NCI-H128 (cell line): ENCODE data around the gene ESAM.

Experiments used
- DNase-seq: peaks from one replicate; lab custom pipeline; 2025; ENCODE audit not compliant: unreplicated experiment; lab: John Stamatoyannopoulos, UW

Gene ESAM, protein sequence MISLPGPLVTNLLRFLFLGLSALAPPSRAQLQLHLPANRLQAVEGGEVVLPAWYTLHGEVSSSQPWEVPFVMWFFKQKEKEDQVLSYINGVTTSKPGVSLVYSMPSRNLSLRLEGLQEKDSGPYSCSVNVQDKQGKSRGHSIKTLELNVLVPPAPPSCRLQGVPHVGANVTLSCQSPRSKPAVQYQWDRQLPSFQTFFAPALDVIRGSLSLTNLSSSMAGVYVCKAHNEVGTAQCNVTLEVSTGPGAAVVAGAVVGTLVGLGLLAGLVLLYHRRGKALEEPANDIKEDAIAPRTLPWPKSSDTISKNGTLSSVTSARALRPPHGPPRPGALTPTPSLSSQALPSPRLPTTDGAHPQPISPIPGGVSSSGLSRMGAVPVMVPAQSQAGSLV

DNA sequence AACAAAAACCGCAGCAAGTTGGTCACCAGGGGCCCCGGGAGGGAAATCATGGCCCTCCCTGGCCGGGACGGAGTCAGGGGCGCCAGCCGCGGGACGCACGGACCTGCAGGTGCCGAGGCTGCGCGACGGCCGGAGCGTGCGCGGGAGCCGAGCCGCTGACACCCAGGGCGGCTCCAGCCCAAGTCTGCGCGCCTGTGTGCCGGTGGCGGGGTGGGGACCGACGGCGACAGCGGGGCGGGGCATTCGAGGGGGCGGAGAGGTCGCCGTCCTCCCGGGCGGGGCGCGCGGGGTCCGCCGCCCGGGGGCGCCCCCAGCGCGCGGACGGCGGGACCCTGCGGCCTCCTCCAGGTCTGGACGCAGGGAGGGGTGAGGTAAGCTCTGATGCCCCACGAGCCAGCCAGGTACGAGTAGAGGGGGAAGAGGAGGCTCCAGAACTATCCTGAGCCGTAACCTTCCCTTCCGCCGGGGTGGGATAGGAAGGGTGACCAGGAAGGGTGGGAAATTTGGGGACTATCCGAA lies at the start of gene ESAM:
Gene ESAM (minus strand): TSS at position 186 of the 519 bp plus-strand sequence. CDS start 136 bp downstream, at position 50.
- DNase-seq, result no peak

DNA sequence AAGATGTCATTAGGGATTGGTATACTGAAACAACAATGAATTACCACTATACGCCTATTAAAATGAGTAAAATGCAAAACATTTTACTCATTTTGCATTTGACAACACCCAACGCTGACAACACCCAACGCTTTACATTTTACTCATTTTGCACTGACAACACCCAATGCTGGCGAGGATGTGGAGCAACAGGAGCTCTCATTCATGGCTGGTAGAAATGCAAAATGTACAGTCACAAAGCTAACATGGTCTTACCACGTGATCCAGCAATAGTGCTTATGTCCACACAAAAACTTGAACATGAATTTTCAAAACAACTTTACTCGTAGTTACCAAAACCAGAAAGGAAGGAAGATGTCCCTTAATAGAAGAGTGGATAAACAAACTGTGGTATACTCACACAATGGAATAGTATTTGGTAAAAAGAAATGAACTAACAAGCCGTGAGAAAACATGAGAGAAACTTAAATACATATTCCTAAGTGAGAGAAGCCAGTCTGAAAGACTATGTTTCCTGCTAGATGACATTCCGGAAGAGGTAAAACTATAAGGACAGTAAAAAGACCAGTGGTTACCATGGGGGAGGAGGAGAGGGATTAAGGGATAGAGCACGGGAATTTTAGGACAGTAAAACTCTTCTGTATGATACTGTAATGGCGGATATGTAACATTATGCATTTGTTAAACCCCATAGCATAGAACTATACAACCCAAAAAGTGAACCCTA lies 49.5 kb upstream of the ESAM start:
- no peak for DNase-seq

GRCh38 chr11:124807660-124808270 lies 45.7 kb upstream of the ESAM start:
- DNase-seq, result no peak

DNA sequence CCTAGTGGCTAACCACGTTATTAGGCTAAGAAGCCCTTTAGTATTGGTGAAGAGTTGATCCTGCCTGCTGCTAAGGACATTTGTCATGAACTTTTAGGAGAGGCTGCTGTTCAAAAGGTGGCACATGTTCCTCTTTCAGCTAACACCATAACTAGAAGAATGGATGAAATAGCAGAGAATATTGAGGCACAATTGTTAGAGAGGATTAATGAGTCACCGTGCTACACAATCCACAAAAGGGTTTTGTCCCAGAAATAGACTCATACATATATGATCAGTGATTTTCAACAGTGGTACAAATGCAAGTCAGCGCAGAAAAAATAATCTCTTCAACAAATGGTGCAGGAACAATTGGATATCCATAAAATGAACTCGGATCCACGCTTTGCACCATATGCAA lies 45.1 kb upstream of the ESAM start:
- DNase-seq, result no peak

GRCh38 chr11:124804884-124805283 lies 42.8 kb upstream of the ESAM start:
- no peak for DNase-seq

DNA sequence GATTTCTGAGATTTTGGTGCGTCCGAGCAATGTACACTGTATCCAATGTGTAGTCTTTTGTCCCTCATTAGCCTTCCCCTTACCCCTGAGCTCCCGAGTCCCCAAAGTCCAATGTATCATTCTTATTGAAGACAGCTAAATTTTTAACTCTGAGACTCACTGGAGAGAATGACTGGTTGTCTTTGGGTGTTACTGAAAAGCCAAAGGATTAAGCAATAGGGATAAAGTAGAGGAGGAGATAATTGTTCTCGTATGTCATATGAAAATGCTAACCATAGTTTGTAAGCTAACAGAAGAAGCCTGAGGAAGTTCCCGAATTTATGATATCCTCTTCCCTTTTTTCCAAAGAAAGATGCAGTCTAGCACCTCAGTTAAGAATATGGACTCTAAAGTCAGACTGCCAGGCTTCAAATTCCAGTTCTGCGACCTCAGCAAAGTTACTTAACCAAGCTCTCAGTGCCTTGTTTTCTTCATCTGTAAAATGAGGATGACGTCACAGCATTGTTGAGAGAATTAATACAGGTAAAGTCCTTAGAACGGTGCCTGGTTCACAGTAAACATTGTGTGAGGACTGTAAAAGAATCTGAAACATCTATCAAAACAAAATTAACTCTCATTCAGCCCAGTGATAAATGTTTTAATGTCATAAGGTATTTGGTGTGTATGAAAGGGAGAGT lies 39.7 kb upstream of the ESAM start:
- no peak for DNase-seq

GRCh38 chr11:124801014-124801413 lies 38.9 kb upstream of the ESAM start:
- no peak for DNase-seq

GRCh38 chr11:124800226-124800929 lies 38.3 kb upstream of the ESAM start, which contains the start of gene MSANTD2:
MSANTD2 (minus strand) TSS chr11:124800406; CDS start chr11:124800380, 26 bp downstream.
- peak; percentile 45 for DNase-seq

DNA sequence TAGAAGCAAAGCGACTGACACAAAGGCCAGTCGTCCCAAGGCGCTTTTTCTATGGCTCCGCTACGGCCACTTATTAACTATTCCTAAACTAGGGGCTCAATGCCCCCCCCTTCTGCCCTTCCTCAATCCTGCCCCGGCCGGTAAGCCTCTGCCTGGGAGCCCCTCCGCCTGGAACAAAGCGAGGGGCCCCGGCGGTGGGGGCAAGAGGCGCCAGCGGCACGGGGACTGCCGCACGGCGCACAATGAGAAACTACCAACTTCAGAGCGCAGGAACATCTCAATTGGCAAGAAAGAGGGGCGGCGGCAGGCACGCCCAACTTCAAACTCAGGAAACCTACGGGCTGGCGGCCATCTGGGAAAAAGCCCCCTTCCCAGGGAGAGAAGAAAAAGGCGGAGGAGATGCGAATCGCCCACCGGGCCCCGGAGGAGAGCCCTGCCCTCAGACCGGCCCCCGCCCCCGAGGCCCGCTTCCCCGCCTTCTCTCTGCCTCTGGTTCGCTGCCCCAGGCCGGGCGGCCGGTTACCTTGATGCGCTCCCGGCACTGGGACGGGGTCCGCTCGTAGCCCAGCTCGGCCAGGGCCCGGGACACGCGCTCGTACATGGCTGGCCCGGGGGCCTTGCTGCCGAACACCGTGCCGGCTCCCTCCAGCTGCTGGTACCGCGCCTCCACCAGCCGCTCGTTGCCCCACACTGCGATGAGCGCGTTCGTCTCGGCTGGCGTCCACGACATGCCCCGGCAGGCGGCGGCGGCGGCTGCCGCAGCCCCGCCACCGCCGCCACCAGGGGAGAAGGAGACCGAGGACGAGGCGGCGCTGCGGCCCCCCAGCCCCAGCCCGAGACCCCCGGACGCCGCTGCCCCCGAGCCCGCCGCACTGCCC lies 37.5 kb upstream of the ESAM start:
- no peak for DNase-seq

DNA sequence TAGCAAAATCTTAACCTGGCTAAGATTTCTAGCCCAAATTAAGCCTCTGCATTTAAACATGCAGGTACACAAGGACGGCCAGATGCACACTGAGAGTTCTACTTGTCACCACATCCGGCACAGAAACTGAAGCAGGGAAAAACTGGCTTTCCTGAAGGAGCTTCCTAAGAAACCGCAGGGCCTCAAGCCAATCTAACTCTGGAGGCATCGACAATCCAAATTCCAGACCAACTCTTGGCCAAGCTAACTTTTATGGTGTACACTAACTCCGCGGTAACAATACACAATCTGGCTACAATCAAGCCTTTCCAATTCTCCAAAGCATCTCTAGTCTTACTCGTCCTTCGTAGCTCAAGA lies 36.9 kb upstream of the ESAM start:
- no peak for DNase-seq

- no peak for DNase-seq
These were observed 34.2 kb upstream of the ESAM start for GRCh38 chr11:124796312-124796711.

GRCh38 chr11:124793466-124794278 lies 31.6 kb upstream of the ESAM start:
- no peak for DNase-seq

DNA sequence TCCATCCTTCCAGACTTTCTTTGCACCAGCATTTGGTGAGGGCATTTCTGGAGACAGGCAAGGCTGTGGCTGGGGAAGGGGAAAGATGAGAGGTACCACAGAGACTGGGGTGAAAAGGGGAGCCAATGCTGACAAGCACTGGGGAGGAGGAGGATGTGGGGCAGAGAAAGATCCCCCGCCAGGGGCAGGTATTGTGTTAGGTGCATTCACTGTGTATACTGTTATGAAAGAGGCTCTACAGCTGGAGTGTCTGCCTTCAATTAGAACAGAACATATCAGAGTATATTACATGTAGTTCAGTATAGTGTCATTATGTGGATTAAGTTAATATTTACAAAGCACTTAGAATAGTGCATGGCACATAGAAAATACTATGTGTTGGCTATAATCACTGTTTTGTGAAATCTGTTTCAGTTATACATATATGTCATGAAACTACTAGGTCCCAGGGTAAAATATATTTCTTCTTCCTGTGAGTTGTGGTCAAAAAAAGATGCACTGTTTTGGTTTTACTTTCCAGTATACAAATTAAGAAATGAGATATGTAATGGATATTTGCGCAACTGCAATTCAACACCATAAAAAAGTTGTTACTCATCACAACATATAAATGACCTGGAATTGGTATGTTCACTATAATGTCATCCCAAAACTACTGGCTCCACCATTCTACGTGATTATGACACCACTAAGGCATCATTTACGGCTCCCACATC lies 29.7 kb upstream of the ESAM start:
- DNase-seq, result no peak

GRCh38 chr11:124788521-124788920 lies 26.4 kb upstream of the ESAM start:
- no peak for DNase-seq

GRCh38 chr11:124784051-124784450 lies 22.0 kb upstream of the ESAM start:
- no peak for DNase-seq

DNA sequence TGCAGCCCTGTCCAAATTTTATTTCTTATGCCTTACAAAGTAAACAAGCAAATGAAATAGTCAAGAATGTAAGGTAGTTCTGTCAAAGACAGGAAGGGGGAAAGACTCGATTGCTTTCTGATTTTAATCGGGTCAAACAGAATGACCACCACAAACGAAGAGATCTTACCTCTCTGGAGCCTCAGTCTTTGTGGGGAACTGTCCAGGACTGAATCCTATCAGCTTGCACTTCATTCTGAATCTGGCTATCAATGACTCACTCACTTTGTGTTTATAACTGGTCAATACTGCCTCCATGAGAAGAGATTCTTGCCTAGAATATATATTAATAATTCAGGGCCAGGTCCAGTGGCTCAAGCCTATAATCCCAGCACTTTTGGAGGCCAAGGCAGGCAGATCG lies 20.9 kb upstream of the ESAM start:
- no peak for DNase-seq

- DNase-seq, result no peak
These were observed 17.5 kb upstream of the ESAM start for GRCh38 chr11:124779568-124779967.

- DNase-seq, result no peak
These were observed 16.2 kb upstream of the ESAM start for GRCh38 chr11:124778281-124778680.
